Measurements from ENCODE around the gene GBP7.

- TF ChIP-seq EP300 (IDR thresholded peaks at IDR 0.05; ENCODE audit: low read depth) = no peak
- TF ChIP-seq CTCF (IDR thresholded peaks at IDR 0.05) = no peak
- TF ChIP-seq POLR2A (IDR thresholded peaks at IDR 0.05) = no peak
These were observed 35.3 kb upstream of the GBP7 start for GRCh38 chr1:89211035-89211634.

All from transverse colon (tissue), 3 donors.